Gastrocnemius medialis (tissue), 4 donors: ENCODE results near the gene IGFBP2.

Experiments used
- CTCF ChIP-seq, 5 experiments: fragments of 450-650 bp in 3 of 5; fragments of 200-600 bp in 2 of 5; sonication (generic) in 2 of 5; IDR thresholded peaks in 4 of 5; conservative IDR thresholded peaks in 1 of 5; 1 replicate in 4 of 5; 2 replicates in 1 of 5; pipeline ENCODE4 v1.5.1; 2016 to 2019; ENCODE audit warnings: antibody characterized with exemption in 5 of 5, mild to moderate bottlenecking in 3 of 5, moderate library complexity in 3 of 5
- POLR2A ChIP-seq, 2 donors: fragments of 450-650 bp; IDR thresholded peaks; one replicate each; pipeline ENCODE4 v1.6.1; 2017; ENCODE audit warnings: antibody characterized with exemption in 2 of 2, mild to moderate bottlenecking in 2 of 2, moderate library complexity in 2 of 2

GRCh38 chr2:216637472-216637871 lies 4.3 kb downstream of the IGFBP2 start:
- TF ChIP-seq CTCF (IDR thresholded peaks at IDR 0.05 in 4 of 5, conservative IDR thresholded peaks at IDR 0.05 in 1 of 5), result no peak
- no peak for TF ChIP-seq POLR2A (IDR thresholded peaks at IDR 0.05)
